ENCODE measurements around the gene WDR90. TPM values are rescaled to one million over a fixed set of nuclear protein-coding genes. Genes with fewer than 3 reads are reported as not detected.
A peak's percentile ranks its signal among the peaks of the same experiment; 100 is the strongest.

Gene WDR90
- total RNA-seq, 1 experiment from 2014 or later = 68.2 TPM

DNA sequence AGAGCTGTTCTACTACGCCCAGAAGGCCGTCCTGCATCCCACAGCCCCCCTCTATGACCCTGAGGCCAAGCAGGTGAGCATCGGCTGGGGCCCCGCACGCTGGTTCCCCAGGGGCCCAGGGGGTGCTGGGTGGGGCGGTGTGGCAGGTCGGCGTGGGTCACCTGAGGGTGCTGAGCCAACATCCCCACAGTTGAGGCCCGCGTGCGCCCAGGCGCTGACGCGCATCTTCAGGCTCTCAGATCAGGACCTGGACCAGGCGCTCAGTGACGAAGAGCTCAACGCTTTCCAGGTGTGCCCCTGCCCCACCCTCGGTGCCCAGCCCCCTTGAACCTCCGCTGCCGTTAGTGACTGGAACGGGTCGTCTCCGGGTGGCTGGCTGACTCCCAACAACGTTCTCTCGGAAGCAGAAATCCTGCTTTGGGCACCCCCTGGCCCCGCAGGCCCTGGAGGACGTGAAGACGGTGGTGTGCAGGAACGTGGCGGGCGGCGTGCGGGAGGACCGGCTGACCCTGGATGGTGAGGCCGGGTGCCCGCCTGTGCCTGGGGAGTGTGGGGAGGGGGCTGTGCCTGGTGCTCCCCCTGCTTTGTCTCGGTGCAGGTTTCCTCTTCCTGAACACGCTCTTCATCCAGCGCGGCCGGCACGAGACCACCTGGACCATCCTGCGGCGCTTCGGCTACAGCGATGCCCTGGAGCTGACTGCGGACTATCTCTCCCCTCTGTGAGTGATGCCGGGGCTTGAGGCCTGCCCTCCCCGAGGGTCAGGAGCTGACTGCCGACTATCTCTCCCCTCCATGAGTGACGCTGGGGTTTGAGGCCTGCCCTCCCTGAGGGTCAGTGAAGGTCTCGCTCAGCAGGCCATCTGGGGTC lies 21.6 kb downstream of the WDR90 start:
- peak overlapping the region; percentile 37 to 65; a peak in 3 of 5 replicates for H3K4me3 Mint-ChIP-seq

More for the DNA sequence above, 21.6 kb downstream of the WDR90 start:
- no peak overlapping the region for H3K4me2 ChIP-seq (ENCODE audit: insufficient read depth, insufficient read length, low read length)
- Mint-ChIP-seq H3K27me3 (ENCODE audit: low read depth) (peaks cover 3% of the 10 kb centered on the region; the same call in 1 of the 2 replicates), H3K36me3 (ENCODE audit: insufficient read depth in 1 of 3, low read depth in 3 of 3) (peaks cover 11 to 27% (median 27%) of the 10 kb centered on the region in 3 experiments; a peak in 6 of 7 replicates), H3K27ac (no peak overlapping the region), H3K4me1 (peaks cover 9% of the 10 kb centered on the region in 2 experiments), H3K9me3 (no peaks in the 10 kb centered on the region)
- H3K79me1 ChIP-seq (ENCODE audit: insufficient read depth, low read depth, low read length, poor library complexity, severe bottlenecking) = no peaks in the 10 kb centered on the region
- H3K4me1 ChIP-seq (ENCODE audit: insufficient read depth, low read length) = no peaks in the 10 kb centered on the region
- H3K14ac ChIP-seq (ENCODE audit: insufficient read depth, low read length) = no peak overlapping the region
- no peak overlapping the region for H3K18ac ChIP-seq (ENCODE audit: insufficient read length, low read depth, low read length)
- H3K9ac ChIP-seq (ENCODE audit: extremely low read depth, insufficient read length, low read length) = no peak overlapping the region
- no peaks in the 10 kb centered on the region for H3K9me3 ChIP-seq (ENCODE audit: control insufficient read depth, low read depth, low read length)
- DNase-seq = no peak
- H2BK5ac ChIP-seq (ENCODE audit: insufficient read length, low read length) = no peak overlapping the region
- no peak overlapping the region for H2AK5ac ChIP-seq (ENCODE audit: insufficient read length, low read length)
- H3K79me2 ChIP-seq (ENCODE audit: insufficient read depth, low read length) = no peaks in the 10 kb centered on the region; the same call in 1 of the 2 replicates
- H3K23me2 ChIP-seq (ENCODE audit: insufficient read length, low read depth, low read length, poor library complexity, severe bottlenecking) = peaks cover 6% of the 10 kb centered on the region
- H4K5ac ChIP-seq (ENCODE audit: insufficient read length, low read depth, low read length) = no peak overlapping the region
- H3K4ac ChIP-seq (ENCODE audit: low read depth, low read length) = no peak overlapping the region
- no peak overlapping the region for H3K56ac ChIP-seq (ENCODE audit: insufficient read length, low read depth, low read length)
- H4K8ac ChIP-seq (replicated peaks; ENCODE audit: insufficient read length, low read depth, low read length) = no peak overlapping the region
- H3K23ac ChIP-seq (ENCODE audit: insufficient read length, low read depth, low read length) = no peak overlapping the region
- H2BK12ac ChIP-seq (ENCODE audit: insufficient read length, low read depth, low read length) = no peak overlapping the region
- no peak overlapping the region for H3K27ac ChIP-seq (ENCODE audit: insufficient read length, low read depth, low read length)
- H2BK15ac ChIP-seq (ENCODE audit: low read depth, low read length) = no peak overlapping the region
- WGBS (ENCODE audit: extremely low coverage, insufficient read length, low lambda C conversion rate) = no CpG with 5 or more reads among the region's 52 CpGs
- H2AFZ ChIP-seq (ENCODE audit: low read length) = no peak overlapping the region
- H2BK20ac ChIP-seq (ENCODE audit: low read depth, low read length, poor library complexity, severe bottlenecking) = no peak overlapping the region
- no peak overlapping the region for H2BK120ac ChIP-seq (ENCODE audit: low read depth, low read length, poor library complexity, severe bottlenecking)
- H4K91ac ChIP-seq (ENCODE audit: insufficient read length, low read depth, low read length) = no peak overlapping the region
- no peaks in the 10 kb centered on the region for H3K27me3 ChIP-seq (ENCODE audit: insufficient read depth, low read length)
- no peaks in the 10 kb centered on the region for H4K20me1 ChIP-seq (ENCODE audit: control insufficient read depth, insufficient read depth, insufficient read length)
- TF ChIP-seq, protein P1, sequence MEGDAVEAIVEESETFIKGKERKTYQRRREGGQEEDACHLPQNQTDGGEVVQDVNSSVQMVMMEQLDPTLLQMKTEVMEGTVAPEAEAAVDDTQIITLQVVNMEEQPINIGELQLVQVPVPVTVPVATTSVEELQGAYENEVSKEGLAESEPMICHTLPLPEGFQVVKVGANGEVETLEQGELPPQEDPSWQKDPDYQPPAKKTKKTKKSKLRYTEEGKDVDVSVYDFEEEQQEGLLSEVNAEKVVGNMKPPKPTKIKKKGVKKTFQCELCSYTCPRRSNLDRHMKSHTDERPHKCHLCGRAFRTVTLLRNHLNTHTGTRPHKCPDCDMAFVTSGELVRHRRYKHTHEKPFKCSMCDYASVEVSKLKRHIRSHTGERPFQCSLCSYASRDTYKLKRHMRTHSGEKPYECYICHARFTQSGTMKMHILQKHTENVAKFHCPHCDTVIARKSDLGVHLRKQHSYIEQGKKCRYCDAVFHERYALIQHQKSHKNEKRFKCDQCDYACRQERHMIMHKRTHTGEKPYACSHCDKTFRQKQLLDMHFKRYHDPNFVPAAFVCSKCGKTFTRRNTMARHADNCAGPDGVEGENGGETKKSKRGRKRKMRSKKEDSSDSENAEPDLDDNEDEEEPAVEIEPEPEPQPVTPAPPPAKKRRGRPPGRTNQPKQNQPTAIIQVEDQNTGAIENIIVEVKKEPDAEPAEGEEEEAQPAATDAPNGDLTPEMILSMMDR (conservative IDR thresholded peaks at IDR 0.05) = no peak
- no peak overlapping the region for H3T11ph ChIP-seq (ENCODE audit: low read length)
